NCI-H82 treated with DMSO at 0.1 percent for 48 hours (cell line): Measurements from ENCODE around the gene DLGAP3.
"Not testable (repeated sequence)": the region's sequence is repeated elsewhere in the genome, so short reads cannot be mapped to it uniquely, and the experiment has no call there.

Experiments
- DNase-seq: peaks from one replicate; lab custom pipeline; 2025; ENCODE audit not compliant: unreplicated experiment; lab: John Stamatoyannopoulos, UW

Gene DLGAP3

DNA sequence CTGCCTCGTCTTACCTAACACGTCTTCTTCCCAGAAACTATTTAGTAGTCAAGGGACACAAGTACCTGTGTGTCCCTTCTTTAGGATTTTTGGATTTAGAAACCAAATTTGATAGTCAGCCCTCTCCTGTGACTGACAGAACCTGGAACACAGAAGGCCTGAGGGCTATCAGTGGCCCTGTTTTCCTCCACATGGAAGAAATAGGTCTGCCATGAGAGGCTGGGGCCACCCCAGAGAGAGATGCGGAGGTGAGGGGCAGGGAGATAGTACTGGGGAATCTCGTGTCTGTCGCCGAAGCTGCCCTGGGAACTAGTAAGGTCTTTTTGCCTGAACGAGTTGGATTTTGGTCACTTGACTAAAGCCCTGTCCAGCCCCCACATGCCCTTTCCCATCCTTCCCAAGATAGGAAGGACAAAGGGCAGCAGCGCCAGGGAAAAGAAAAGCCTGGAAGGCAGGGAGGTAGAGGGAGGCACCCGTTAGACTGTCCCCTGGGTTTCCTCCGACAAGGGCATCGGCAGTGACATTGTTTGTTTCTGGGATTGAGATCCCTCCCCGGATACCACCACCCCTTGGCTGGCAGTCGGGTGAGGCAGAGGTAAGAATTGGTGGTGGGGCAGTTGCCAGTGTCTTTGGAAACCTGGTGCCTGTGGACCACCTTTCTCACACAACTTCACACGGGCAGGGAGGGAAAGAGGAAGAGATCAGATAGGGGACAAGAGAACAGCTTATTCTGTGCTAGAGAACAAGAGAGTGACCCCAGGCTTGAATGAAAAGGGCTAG lies 89.7 kb downstream of the DLGAP3 start:
- no peak for DNase-seq

GRCh38 chr1:34833711-34834110 lies 95.7 kb downstream of the DLGAP3 start:
- no peak for DNase-seq

DNA sequence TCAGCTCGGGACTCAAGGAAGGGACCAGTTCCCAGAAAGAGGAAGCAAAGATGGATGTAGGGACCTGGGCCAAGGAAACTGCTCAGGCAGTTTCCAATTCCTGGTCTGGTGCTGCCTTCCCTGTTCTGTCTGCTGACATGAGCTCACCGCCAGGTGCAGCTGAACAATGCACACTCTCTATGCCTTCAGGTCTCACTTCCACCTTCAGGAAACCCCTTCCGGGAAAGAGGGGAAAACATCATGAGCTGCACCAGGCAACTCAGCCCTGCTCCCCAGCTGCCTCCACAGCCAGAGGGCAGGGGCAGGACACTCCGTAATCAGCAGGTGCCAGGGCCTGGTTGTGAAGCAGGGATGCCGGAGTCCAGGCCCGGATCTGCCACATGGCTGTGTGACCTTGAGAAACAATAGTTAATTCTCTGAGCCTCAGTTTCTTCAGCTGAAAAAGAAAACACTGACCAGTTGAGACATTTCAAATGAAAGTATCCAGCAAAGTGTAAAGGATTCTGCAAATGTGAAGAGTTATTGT lies 97.7 kb downstream of the DLGAP3 start:
- no peak for DNase-seq

DNA sequence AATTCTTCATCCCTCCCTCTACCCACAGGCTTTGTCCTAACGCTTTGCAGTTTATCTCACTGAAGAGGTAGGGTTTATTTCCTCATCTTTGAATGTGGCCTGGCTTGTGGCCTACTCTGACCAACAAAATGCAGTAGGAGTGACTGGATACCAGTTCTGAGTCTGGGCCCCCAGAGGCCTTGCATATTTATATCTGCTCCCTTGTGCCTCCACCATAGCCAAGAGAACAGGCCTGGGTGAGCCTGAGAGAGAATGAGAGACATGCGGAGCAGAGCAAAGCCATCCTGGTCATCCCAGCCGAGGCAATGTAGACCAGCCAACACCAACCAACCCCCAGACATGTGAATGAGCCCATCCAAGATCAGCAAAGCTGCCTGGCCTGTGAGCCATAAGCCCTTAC lies 100.2 kb downstream of the DLGAP3 start:
- DNase-seq = no peak

DNA sequence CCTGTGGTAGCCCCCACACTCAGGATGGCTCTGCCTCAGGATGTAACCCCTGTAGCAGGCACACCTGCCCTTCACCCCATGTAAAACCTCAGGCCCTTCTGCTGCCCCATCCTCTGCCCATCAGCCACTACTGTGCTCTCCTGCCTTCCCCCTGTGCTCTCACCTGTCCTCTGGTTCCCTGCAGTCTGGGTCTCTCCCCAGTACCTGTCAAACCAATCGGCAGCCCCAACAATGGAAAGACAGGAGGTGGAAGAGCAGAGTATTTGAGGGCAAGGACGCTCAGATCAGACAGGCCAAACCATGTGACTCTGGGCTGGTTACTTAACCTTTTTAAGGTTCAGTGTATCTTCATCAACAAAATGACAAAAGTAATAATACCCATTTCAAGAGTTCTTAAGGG lies 100.8 kb downstream of the DLGAP3 start:
- DNase-seq = no peak

GRCh38 chr1:34827341-34827941 lies 102.0 kb downstream of the DLGAP3 start:
- no peak for DNase-seq

- no peak for DNase-seq
Measured at GRCh38 chr1:34825455-34826091, 103.9 kb downstream of the DLGAP3 start.

- no peak for DNase-seq
Measured at GRCh38 chr1:34824817-34825454, 104.5 kb downstream of the DLGAP3 start.

- no peak for DNase-seq
Measured at GRCh38 chr1:34822202-34822601, 107.2 kb downstream of the DLGAP3 start.

DNA sequence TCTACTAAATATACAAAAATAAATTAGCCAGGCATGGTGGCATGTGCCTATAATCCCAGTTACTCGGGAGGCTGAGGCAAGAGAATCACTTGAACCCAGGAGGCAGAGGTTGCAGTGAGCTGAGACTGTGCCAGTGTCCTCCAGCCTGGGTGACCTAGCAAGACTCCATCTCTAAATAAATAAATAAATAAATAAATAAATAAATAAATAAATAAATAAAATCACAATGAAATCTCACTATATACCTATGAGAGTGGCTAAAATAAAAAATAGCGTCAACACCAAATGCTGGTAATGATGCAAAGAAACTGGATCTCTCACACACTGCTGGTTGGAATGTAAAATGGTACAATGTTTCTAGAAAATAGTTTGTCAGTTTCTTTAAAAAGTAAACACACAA lies 110.6 kb downstream of the DLGAP3 start:
- DNase-seq = not testable (repeated sequence)

DNA sequence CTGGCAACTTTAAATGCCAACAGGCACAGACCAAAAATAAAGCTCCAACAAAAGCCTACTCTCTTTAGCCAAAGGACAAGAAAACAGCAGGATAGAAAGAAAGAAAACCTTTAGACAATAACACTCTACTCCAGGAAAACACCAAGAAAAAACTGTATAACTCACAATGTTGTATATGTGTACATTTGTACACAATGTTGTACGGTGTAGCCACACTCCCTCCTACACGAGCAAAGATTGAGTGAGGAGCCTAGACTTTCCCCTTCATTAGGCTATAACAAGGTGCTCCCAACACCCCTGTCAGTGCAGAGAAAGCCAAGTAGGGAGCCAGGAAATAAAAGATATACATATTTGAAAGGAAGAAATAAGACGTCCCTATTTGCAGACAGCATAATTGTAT lies 112.7 kb downstream of the DLGAP3 start:
- DNase-seq = no peak

- no peak for DNase-seq
Measured at GRCh38 chr1:34816332-34816731, 113.1 kb downstream of the DLGAP3 start.
